ENCODE data around the gene DNAAF9.

DNA sequence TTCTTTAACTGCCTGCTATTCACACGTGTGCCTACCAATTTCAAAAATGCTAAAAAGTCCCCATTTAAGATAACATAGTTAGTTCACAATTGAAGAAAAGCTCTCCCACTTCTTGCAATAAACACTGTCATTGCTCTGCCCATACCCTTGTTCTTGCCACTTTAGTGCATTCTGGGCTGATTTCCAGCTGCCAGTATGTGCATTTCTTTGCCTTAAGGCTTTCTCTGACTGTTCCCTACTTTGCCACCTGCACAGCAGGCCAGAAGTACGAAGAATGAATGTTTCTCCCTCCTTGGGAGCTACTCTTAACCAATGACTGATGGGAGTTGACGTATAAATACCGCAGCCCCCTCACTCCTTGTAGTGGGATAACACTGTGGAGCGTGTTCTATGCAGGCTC is 47.4 kb upstream of the DNAAF9 start:
- TF ChIP-seq POLR2A (IDR thresholded peaks at IDR 0.05; ENCODE audit: borderline replicate concordance, extremely low read depth, insufficient read depth, insufficient read length) (no peak), ZFX (IDR thresholded peaks at IDR 0.05) (no peak), RAD21 (IDR thresholded peaks at IDR 0.05; ENCODE audit: low read depth) (no peak), POLR2AphosphoS5 (IDR thresholded peaks at IDR 0.05; ENCODE audit: low read depth, low read length) (no peak), EZH2 (IDR thresholded peaks at IDR 0.05) (no peak), SIN3A (IDR thresholded peaks at IDR 0.05; ENCODE audit: low read depth) (no peak), EZH2phosphoT487 (IDR thresholded peaks at IDR 0.05; ENCODE audit: borderline replicate concordance) (no peak)
- TF ChIP-seq, protein P1, sequence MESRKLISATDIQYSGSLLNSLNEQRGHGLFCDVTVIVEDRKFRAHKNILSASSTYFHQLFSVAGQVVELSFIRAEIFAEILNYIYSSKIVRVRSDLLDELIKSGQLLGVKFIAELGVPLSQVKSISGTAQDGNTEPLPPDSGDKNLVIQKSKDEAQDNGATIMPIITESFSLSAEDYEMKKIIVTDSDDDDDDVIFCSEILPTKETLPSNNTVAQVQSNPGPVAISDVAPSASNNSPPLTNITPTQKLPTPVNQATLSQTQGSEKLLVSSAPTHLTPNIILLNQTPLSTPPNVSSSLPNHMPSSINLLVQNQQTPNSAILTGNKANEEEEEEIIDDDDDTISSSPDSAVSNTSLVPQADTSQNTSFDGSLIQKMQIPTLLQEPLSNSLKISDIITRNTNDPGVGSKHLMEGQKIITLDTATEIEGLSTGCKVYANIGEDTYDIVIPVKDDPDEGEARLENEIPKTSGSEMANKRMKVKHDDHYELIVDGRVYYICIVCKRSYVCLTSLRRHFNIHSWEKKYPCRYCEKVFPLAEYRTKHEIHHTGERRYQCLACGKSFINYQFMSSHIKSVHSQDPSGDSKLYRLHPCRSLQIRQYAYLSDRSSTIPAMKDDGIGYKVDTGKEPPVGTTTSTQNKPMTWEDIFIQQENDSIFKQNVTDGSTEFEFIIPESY (IDR thresholded peaks at IDR 0.05; ENCODE audit: extremely low read depth, insufficient replicate concordance, low read length) = no peak
- TF ChIP-seq, protein P2, sequence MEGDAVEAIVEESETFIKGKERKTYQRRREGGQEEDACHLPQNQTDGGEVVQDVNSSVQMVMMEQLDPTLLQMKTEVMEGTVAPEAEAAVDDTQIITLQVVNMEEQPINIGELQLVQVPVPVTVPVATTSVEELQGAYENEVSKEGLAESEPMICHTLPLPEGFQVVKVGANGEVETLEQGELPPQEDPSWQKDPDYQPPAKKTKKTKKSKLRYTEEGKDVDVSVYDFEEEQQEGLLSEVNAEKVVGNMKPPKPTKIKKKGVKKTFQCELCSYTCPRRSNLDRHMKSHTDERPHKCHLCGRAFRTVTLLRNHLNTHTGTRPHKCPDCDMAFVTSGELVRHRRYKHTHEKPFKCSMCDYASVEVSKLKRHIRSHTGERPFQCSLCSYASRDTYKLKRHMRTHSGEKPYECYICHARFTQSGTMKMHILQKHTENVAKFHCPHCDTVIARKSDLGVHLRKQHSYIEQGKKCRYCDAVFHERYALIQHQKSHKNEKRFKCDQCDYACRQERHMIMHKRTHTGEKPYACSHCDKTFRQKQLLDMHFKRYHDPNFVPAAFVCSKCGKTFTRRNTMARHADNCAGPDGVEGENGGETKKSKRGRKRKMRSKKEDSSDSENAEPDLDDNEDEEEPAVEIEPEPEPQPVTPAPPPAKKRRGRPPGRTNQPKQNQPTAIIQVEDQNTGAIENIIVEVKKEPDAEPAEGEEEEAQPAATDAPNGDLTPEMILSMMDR (IDR thresholded peaks at IDR 0.05 in 2 of 3, conservative IDR thresholded peaks at IDR 0.05 in 1 of 3; ENCODE audit: borderline replicate concordance in 1 of 3, insufficient read depth in 1 of 3, low read depth in 2 of 3, low read length in 2 of 3) = no peak
- TF ChIP-seq, protein P3, sequence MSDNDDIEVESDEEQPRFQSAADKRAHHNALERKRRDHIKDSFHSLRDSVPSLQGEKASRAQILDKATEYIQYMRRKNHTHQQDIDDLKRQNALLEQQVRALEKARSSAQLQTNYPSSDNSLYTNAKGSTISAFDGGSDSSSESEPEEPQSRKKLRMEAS (IDR thresholded peaks at IDR 0.05) = no peak
- TF ChIP-seq, protein P4, sequence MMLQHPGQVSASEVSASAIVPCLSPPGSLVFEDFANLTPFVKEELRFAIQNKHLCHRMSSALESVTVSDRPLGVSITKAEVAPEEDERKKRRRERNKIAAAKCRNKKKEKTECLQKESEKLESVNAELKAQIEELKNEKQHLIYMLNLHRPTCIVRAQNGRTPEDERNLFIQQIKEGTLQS (IDR thresholded peaks at IDR 0.05) = no peak
